GM21619 (cell line): ENCODE results near the gene GJE1.
"Not testable (repeated sequence)": the region's sequence is repeated elsewhere in the genome, so short reads cannot be mapped to it uniquely, and the experiment has no call there.

ENCODE experiments used
- ATAC-seq: cut with Tn5 transposase; IDR thresholded peaks from one replicate; pipeline ENCODE4 v1.9.1; 2021; ENCODE audit not compliant: unreplicated experiment

The GJE1 gene, protein sequence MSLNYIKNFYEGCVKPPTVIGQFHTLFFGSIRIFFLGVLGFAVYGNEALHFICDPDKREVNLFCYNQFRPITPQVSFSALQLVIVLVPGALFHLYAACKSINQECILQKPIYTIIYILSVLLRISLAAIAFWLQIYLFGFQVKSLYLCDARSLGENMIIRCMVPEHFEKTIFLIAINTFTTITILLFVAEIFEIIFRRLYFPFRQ

DNA sequence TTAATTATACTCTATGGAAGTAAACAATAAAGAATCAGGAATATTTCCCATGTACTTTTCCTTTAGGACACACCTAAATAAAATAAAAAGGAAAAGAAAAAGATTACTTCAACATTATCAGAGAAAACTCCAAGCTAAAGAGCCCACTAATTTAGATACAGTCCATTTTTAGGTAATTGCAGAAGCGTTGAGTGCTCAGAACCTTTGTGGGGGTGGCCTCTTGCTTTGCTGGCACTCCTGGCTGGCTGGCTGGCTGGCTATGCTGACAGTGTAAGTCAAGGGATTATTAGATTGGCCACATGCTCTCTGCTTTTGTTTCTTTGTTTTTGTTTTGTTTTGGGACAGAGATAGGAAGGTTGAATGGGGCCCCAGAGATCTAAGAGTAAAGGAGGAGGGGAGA is at the start of gene GJE1:
GJE1 (plus strand) TSS at position 301 of the 400 bp plus-strand sequence. CDS start 234 bp downstream, outside the sequence.
- ATAC-seq, result no peak

DNA sequence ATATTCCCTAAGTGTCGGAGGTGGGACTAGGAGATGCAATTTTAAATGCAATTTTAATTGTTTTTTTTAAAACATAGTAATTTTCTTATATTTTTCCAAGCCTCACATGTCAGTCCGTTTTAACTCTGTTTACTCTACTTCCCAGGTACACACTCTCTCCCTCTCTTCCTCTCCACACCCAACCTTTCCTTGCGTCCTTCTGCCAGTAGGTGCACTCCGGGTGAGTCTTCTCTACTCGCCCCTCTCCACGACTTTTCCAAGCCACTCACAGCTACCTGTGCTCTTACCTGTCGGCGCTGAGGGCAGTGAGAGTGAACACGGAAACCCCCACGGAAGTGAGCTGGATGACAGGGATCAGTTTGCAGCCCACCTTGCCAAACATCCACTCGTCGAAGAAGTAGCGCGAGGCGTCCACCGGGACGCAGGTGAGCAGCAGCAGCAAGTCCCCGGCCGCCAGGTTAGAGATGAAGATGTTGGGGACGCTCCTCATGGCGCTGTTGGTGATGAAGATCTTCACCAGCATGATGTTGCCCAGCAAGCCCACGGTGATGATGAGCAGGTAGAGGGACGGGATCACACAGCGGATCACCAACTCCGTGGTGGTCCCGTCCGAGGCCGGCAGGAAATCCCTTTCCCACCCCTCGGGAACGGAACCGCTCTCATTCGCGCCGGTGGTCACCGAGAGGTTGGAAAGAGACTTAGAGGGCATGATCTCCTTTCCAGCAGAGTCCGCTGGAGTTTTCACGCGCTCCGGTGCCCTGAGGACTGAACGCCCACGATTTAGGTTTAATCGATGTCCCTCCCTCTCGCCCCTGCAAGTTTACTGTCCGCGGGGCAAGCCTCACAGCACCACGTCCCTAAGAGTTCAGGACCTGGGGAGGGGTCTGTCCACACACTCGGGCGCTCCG is 44.5 kb upstream of the GJE1 start:
- ATAC-seq, result no peak

DNA sequence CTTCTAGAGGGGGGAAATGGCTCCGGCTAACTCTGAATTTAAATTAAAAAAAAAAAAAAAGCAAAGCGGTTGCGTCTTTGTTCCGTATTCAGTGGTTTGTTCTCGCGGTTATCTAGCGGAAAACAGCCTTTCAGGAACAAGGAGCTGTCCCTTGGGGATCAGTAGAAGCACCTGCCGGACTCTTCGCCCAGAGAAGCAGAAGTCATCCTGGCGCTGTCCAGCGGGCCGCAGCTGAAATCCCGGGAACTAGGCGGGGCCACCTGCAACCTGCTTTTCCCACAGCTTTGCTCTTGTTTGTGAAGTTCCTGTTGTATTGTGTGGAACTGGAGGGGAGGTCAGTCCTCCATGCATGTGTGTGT is 43.9 kb upstream of the GJE1 start:
- no peak for ATAC-seq

DNA sequence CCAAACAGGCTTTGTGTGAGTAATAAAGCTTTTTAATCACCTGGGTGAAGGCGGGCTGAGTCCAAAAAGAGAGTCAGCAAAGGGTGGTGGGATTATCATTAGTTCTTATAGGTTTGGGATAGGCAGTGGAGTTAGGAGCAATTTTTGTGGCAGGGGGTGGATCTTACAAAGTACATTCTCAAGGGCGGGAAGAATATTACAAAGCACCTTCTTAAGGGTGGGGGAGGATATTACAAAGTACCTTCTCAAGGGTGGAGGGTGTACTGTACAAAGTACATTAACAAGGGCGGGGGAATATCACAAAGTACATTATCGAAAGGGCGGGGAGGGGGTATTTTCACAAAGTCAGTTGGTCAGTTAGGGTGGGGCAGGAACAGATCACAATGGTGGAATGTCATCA is 27.9 kb upstream of the GJE1 start:
- ATAC-seq, result not testable (repeated sequence)

DNA sequence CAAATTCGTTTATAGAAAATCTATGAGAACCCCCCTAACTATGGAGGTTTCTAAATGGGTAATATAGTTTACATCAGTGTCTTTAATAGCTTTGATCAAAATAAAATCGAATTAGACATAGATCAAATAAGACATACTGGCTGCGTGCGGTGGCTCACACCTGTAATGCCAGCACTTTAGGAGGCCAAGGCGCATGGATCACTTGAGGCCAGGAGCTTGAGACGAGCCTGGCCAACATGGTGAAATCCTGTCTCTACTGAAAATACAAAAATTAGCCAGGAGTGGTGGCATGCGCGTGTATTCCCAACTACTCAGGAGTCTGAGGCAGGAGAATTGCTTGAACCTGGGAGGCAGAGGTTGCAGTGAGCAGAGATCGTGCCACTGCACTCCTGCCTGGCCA is 21.9 kb upstream of the GJE1 start:
- not testable (repeated sequence) for ATAC-seq

DNA sequence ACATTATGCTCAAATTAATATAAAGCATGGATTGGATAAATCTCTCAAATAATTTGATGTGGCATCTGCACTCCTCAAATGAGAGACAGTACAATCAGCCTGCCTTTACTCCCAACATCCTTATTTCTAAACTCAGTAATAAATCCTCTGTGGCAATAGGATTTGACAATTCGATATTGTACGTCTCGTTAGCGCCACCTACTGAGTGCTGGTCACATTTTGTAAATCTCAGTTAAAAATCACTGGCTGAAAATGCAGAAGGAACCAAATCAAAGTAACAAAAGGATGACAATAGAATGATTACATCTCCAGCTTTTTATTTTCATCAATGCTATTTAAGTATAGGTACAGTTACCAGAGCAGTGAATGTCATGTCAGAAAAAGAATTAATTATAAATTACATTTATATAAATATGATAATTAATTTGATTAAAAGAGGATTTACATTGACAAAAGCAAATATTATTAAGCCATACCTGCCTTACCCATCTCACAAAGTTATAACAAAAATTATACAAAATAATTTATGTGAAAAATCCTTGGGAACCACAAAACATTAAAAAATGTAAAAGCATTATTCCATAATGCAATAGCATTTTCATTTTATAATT is 20.2 kb upstream of the GJE1 start:
- peak; percentile 62 for ATAC-seq

DNA sequence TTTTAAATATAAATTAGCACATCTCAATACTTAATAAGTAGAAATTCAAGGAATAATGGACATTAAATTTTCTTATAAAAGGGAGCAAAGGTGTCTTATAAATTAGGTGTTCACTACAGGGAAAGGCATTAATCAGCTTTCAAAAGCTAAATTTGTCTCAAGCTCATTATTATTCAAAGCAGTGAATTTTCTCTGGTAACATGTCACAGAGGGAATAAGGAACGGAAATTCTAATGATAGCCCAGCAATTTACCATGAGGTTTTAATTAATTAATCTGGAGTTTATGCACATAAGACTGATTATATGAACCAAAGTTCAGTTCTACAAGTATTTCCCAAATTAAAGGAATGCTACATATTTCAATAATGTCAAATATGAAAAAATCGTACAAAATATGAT is 15.4 kb upstream of the GJE1 start:
- ATAC-seq, result no peak

DNA sequence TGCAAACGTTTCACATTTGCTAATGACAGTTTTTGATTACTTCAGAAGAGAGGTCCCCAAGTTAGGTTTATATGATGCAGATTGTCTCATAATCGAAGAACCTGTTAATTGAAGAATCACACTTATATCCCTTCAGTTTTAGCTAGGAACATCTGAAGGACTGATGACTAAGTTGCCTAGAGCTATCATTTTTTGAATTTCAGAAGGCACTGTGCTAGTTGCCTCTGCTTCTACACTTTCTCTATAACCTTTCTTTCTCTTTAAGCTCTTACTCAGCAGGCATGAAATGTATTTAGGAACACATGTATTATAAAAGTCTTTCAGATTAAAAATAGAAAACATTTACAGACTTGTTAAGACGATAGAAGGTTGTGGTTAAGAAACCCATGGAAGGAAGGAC is 14.4 kb upstream of the GJE1 start:
- ATAC-seq, result no peak

DNA sequence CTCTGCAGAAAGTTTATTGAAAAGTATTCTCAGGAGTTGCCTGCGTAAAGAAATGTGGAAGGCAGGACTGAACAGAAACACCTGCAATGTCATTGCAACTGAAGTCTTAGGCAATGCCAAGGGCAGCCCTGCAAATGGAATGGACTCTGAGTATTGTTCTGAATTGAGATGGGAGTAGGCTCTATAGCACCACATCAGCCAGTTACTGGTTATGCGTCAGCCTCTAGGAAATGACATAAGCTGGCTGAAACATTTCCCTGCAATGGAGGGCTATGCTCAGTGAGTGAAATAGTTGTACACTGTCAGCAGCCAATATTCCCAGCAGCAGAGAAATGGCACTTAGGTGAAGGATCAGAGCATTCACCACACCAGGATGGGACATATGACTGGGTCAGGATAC is 13.8 kb upstream of the GJE1 start:
- no peak for ATAC-seq

DNA sequence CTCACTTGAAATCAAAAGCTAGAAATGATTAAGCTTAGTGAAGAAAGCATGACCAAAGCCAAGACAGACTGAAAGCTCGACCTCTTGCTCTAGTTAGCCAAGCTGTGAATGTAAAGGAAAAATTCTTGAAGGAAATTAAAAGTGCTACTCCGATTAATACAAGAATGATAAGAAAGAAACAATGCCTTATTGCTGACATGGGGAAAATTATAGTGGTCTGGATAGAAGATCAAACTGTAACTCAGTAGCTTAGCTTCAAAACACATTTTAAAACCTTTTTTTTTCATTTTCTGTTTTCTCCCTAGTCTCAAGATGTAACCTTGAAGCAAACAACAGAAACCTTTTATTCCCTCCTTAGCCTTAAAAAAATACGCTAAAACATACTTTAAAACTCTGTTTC is 11.4 kb upstream of the GJE1 start:
- no peak for ATAC-seq

DNA sequence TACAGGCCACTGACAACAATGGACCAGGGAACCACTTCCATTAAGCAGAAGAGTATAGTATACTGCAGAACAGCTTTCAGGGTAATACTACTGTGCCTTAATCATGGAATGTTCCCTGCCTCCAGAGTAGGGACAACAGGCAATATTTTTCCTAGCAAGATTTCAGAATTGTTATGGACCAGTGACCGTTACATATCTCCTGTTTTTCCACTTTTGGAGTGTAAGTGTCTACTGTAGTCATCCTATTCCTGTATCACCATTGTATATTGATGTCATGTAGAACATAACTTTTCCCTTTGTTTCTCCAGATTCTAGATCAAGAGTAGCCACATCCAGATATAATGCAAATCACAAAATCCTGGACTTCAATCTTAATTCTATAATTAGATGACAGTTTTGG is 1.9 kb upstream of the GJE1 start:
- ATAC-seq, result no peak

DNA sequence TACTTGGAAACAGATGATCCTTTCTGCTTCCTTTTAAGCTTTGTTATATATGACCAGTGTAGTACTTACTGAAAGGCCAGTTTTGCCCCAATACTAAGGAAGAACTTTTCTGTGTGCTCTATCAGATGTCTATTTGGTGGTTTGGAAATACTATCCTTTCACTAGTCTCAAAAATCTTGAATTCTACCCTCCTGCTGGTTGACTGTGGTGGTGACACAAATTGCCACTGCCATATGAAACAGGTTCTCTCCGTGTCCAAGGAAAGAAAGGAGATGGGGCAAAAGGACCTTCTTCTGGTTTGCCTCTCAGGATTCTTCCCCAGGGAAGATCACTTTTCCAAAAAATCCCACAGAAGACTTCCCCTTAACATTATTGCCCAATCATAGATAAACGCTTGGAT is 6.2 kb downstream of the GJE1 start:
- no peak for ATAC-seq

DNA sequence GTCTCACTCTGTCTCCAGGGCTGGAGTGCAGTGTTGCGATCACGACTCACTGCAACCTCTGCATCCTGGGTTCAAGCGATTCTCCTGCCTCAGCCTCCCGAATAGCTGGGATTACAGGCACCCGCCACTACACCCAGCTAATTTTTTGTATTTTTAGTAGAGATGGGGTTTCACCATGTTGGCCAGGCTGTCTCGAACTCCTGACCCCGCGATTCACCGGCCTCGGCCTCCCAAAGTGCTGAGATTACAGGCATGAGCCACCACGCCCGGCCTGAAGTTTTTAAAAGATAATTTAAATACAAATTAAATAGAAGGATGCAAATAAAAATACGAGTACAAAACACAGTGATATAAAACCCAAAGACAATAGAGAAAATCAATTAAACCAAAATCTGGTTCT is 8.8 kb downstream of the GJE1 start:
- not testable (repeated sequence) for ATAC-seq

DNA sequence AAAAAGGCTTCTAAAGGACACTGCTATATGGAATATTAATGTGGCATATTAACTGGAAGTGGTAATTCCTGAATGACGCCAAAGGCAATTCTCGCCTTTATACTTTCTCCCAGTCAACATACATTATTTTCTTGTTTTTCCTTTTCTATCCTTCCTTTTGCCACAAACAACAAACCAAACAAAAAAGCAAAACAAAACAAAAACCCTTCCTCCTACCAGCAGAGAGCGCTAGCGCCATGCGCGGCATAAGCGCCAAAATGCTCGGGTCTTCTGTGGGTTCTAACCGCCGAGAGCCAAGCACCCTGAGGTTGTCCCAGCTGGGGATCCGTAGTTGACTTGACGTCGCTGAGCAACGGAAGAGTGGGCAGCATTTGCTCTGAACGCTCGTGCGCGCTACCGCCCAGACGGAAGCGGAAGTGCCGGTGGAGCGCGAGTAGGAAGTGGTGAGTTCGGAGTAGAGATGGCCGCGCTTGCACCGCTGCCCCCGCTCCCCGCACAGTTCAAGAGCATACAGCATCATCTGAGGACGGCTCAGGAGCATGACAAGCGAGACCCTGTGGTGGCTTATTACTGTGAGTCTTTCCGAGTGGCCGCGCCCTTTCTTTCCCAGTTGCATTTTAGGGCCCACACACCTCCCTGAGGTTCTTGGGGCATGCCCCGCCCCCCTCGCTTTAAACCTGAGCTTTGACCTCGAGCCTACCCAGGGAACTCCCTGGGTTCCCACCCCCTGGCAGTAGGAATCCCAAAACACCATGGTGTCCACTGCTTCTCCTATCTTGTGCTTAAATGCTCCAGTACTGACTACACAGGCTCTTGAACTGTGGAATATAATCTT is 14.3 kb downstream of the GJE1 start, which contains the start of the genes NMBR and VTA1:
NMBR (minus strand) TSS at position 295 of the 835 bp plus-strand sequence. CDS start 58,464 bp downstream, outside the sequence.
VTA1 (plus strand) TSS at position 436 of the 835 bp plus-strand sequence; CDS start at position 461, 25 bp downstream.
- ATAC-seq, result peak; percentile 100

DNA sequence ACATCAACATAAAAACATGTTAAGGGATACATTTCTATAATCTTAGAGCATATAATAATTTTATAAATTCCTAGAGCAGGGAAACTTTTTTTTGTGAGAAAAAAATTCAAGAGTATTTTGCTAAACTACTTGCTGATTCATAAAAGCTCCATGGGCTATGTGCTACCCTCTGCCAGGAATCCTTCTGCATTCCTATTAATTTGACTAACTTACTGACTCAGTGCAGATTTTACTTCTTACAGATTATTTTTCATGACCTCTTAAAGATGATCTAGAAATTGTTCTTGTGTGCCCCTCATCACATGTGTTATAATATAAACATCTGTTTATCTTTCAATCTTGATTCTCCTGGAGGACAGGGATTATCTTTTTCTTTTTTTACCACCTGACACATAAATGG is 20.0 kb downstream of the GJE1 start:
- ATAC-seq, result no peak

DNA sequence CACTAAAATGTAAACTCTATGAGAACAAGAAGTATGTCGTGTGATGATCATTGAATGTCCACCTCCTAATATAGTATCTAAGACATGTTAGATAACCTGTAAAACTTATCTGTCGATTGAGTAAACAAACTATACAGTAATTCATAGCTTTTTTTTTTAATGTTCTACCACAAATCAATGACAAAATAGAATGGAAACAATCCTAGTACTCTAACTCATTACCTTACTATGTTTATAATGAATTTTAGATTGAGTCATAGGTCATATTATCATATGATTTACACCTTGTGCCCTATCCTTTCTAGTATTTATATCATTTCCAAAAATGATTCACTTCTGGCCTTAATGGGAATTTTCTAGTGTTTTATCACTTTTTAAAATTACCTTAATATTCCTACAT is 20.5 kb downstream of the GJE1 start:
- ATAC-seq, result no peak

DNA sequence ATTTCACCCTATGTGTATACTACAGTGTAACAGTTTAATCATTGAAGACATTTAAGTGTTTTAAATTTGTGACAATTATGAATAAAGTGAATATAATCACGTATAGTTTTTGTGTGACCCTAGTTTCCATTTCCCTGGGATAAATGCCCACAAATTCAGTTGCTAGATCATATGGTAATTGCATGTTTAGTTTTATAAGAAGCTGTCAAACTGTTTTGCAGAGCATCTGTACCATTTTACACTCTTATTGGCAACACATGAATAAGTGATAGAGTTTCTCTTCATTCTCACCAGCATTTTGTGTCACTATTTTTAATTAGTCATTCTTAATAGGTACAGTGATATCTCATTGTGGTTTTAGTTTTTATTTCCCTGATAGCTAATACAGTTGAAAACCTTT is 21.6 kb downstream of the GJE1 start:
- ATAC-seq, result no peak

DNA sequence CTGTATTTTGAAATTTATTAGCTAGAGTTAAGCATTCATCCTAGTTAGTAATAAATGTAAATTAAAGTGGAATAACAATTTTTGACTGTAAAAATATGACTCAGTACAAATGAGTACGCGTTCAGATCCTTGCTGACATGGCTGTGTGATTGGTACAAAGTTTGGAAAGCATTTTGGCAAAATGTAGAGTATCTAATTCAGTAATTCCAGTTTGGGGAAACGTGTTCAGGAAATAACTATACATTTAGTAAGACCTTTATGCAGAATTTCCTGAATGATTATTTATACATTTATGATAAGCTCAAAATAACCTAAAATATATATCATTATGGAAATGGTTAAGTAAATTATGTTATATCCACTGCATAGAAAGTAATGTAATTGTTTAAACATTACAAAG is 22.4 kb downstream of the GJE1 start:
- no peak for ATAC-seq

DNA sequence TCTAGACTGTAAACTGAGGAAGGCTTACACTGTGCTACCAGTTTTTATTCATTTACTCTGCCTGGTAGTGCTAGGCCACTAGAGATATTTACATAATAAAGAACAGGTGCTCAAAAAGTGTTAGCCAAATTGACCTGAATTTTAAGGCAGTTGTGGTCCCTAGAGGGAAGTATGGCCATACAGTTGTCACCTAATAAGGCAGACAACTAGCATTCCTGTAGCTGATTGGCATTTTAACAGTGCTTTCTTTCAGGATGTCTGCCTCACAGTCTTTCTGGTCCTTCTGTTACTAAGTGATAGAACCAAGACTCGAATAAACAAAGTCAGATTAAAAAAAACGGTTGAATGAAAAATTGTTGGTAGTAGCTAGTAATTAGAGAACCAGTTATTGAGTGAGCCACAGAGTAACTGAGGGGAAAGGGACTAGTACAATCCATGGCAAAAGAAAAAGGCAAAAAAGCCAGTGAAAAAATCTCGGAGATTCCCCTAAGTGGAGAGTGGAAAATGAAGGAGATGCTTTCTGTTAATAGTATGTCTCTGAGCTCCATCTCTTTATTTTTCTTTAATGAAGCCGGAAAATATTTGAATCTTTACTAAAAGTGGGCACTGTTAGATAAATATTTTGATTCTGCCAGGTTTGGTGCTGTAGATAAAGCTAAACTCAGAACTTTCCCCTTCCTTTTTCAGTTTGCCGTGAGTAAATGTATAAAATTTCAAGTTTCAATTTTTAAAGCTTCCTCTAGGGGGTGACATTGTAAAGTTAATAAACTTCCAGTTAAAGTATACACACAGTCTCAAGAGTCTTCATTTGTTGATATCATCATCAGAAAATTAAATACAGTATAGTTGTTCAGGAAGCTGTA is 23.4 kb downstream of the GJE1 start:
- peak; percentile 44 for ATAC-seq

DNA sequence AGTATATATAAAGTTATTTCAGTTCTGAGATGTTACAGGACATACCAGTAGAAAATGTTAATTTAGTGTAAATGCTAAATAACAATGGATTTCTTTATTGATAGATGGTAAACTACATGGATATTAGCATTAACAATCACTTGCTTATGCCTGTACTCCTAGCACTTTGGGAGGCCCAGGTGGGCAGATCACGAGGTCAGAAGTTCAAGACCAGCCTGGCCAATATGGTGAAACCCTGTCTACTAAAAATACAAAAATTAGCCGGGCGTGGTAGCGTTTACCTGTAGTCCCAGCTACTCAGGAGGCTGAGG is 24.0 kb downstream of the GJE1 start:
- not testable (repeated sequence) for ATAC-seq
